Right ventricle myocardium inferior (tissue), 1 donor: ENCODE data around the gene MYL12B. TPM values are rescaled to one million over a fixed set of nuclear protein-coding genes. Genes with fewer than 3 reads are reported as not detected.
A peak's percentile ranks its signal among the peaks of the same experiment; 100 is the strongest.
"Not testable (repeated sequence)": the region's sequence is repeated elsewhere in the genome, so short reads cannot be mapped to it uniquely, and the experiment has no call there.

Experiments used
- ATAC-seq: fragments of 200-7000 bp; cut with Tn5 transposase; one replicate; pipeline ENCODE4 v1.9.1; 2020; ENCODE audit warnings: mild to moderate bottlenecking, moderate library complexity
- DNase-seq: peaks from one replicate; pipeline ENCODE4 v3.0.0; 2021; ENCODE audit errors: missing footprints
- intact Hi-C: fragments of 100-400 bp; cut with DNase I; formaldehyde crosslinking; loops from one replicate; pipeline ENCODE4 v1.11.0; 2022
- long read RNA-seq: library from polyadenylated mRNA; unstranded; transcript quantifications from one replicate; pipeline ENCODE4 v2.0.0, GENCODE V29; 2021
- total RNA-seq: library from RNA; stranded (reverse); fragmentation: NEBNext Ultra II Directional; extraction: Animal tissue kit (Norgen Biotek cat#: 25700); gene quantifications from one replicate; pipeline ENCODE4 v1.2.1, GENCODE V29; 2021
- donor health status: DM: no; HTN: yes; CAD: no; lungs with severe emphysema.

Gene MYL12B
- total RNA-seq: 180 TPM
- long read RNA-seq, transcript MYL12B-201 (4 exons, 1,210 nt): major isoform, 72 of 74 reads
- long read RNA-seq, partial matches to known transcripts: 1 of 74 reads
- long read RNA-seq, other reads (novel, unspliced or antisense): 0 of 74 reads

DNA sequence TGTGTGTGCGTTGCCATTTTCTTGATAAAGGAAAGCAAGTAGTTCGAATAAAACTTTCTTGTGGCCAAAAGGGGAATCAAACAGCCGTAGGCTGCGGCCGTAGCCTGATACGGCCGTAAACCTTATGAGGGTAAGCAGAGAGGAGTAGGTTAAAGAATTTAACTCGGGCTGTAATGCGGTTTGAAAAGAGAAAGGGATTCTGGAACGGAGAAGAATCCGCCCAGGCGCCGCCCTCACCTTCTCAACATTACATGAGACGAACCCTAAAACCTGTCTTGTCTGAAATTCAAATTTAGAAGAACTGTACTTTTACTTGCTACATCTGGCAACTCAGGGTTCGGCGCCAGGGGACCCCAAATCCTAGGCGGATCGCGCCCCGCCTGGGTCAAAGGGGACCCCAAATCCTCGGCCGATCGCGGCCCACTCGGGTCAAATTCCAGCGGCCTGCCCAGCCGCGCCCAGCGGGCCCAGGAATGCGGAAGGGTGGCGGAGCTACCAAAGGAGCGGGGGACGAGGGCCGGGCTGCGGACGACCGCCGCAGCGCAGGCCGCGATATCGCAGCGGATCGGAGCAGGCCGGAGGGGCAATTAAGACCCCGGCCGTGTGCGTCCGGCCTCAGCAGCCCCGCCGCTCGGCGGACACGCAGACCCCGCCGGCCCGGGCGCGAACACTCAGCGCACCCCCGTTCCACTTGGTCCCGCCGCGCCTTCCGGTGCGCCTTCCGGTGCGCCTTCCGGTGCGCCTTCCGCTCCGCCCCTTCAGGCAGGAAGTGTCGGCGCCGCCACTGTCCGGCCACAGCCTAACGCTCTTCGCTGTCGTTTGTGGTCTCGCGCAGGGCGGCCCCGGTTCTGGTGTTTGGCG is at the start of gene MYL12B:
MYL12B (plus strand) TSS at position 761 of the 861 bp plus-strand sequence. CDS start 10,766 bp downstream, outside the sequence.
- intact Hi-C loops: no loop called here
- DNase-seq (peak; percentile 94), ATAC-seq (peak; percentile 93)

DNA sequence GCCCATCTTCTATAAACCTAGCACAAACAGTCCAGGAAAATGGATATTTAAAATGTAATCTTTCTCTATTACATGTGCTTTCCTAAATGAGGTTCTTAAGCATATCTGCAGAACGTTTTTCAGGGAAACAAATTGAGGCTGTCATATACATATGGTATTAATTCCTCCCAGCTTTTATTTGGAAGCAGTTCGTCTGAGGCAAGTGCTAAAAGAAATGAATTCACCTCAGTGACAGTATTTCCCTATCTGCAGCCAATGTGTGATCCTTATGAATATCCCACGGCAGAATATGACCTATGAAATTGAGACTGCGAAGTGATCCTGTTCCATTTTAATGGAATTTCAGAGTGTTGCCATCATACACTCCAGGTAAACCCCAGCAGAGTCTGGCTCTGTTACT is 49.3 kb upstream of the MYL12B start:
- intact Hi-C loops: no loop called here
- ATAC-seq (no peak), DNase-seq (no peak)

DNA sequence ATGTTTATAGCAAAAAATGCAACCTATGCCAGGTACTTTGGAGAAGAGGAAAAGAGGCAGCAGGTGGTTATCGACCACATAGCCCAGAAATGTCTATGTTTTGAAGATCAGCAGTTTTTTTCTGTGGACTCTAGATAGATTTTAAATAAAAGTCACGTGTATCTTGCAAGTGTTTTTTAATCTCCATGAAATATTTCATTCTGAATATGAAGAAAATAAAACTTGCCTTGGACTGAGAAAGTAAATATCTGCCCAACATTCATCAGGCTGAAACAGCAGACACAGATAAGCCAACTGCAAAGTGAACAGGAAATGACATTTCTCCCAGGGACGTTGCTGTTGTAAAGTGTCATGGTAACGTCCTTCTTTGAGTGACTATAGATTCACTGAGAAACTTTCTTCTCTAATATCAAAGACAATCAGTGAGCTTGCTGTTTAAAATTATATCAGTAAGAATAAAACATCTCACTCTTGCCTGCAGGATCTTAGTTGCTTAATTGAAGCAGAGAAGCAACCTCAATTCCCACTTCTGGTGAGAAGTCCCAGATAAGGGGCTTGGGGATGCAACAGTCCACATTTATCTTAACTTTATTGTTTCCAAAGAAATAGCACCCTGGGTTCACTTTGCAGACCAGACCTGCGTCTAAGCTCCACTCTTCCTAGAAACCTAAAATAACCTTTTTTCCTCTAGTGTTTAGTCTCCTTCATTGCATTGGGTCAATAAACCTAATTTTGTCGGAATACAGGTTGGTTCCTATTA is 48.5 kb upstream of the MYL12B start:
- ATAC-seq (no peak), DNase-seq (no peak)
- intact Hi-C loops: no loop called here

DNA sequence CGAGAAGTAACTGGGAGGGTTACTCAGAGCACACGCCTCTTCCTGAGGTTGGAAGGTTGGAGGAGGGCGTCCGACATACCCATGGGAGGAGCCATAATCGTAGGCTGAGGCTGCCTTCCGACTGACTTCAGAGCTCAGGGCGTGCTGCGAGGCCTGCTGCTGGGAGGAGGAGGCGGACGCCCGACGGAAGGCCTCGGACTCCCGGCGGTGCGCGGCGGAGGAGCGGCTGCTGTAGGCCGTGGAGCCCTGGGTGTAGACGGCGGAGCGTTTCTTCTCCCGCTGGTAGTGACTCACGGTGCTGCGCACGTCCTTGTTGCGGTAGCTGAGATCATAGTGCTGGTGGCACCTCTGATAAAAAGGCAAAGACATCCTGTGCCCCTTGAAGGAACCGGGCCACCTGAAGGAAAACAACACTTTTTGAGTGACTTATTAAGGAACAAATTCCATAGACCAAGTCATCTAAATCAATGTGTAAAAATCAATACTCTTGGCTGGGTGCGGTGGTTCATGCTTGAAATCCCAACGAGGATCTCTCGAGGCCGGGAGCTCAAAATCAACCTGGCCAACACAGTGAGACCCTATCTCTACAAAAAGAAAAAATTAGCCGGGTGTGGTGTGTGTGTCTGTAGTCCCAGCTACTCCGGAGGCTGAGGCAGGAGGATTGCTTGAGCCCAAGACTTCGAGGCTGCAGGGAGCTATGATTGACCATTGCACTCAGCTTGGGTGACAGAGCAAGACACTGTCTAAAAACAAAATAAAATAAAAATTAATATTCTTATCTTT is 46.9 kb upstream of the MYL12B start:
- ATAC-seq (no peak), DNase-seq (no peak)
- intact Hi-C loops: no loop called here

DNA sequence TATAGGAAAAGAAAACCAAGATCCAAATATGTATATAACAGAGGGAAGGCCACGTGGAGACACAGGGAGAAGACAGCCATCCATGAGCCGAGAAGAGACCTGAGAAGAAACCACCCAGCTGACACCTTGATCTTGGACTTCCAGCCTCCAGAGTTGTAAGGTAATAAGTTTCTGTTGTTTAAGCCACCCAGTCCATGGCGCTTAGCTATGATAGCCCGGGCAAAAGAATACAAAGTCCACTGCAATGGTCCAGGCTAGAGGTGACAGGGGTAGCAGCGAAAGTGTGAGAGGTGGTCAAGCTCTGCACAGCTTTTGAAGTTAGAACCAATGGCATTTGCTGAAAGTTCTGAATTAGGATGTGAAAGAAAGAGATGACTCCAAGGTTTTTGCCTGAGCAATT is 44.9 kb upstream of the MYL12B start:
- no peak for DNase-seq
- intact Hi-C loops: no loop called here
- no peak for ATAC-seq

DNA sequence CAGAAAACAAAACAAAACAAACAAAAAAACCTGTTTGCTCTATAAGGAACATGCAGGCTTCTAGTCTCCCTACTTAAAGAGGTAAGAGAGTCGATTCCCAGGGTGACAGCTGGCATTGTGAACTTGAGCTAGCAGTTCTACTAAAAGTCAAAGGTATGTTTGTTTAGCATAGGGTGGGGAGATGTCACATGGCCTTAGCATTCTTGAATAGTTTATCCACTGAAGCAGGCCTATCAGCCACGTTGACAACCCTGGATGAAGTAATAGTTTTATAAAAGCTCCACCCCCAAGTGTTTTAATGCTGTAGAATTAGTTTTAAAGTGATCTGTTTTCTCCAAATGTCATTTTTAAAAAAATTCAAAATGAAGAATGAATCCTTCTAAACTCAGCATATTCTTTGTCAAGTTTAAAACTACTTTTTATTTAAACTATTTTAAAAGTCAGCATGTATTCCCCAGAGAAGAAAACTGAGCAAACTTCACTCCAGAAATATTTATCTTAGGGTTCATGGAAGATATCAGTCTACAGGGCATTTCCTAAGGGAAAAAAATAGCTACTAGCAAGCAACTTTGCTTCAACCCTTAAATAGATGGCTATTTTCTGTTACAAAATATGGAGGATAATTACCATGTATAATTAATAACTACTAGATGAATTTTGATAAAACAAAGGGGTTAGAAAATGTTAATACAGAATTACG is 43.8 kb upstream of the MYL12B start:
- DNase-seq (no peak), ATAC-seq (peak; percentile 58)
- intact Hi-C loops: loop anchor here (2.0 kb wide), 1 partner anchor 29 kb away; the partner anchor contains the start of gene MYL12A

DNA sequence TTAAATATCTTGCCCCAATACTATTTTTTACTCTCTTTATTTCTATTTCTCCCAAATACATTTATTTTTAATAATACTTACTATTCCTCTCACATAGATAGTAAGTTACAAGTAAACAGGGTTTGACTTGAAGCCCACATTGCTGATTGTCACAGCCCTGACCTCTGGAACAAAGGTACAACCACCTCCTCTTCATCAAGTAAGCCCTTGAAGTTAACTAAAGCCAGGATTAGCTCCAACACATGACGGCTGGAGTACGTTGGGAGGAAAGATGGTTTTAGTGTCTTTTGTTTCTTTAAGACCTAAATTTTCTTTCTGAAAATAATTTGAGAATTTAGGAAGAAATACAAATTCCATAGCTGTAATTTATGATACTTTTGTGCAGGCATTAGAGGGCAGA is 43.1 kb upstream of the MYL12B start:
- intact Hi-C loops: loop anchor here (2.0 kb wide), 1 partner anchor 28 kb away; the partner anchor contains the start of gene MYL12A
- ATAC-seq: no peak

DNA sequence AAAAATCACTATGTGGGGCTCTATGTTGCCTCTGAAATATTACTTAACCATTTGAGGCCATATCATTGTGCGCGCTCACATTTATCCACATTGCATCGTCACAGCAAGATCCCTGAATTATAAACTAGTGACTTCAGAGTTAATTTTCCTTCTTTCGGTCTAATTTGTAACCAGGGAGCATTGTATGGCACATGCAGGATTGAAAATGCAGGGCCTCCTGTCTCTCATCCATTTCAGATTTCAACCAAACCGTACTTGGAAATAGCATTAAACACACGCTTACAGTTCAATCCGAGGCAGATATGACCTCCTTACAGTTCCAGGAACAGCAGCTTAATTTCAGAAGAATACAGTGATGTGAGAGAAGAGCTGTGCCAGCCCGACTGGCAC is 42.7 kb upstream of the MYL12B start:
- intact Hi-C loops: loop anchor here (2.0 kb wide), 1 partner anchor 28 kb away; the partner anchor contains the start of gene MYL12A
- DNase-seq: no peak
- ATAC-seq: no peak

More for the DNA sequence above, 43.1 kb upstream of the MYL12B start:
- DNase-seq: no peak

DNA sequence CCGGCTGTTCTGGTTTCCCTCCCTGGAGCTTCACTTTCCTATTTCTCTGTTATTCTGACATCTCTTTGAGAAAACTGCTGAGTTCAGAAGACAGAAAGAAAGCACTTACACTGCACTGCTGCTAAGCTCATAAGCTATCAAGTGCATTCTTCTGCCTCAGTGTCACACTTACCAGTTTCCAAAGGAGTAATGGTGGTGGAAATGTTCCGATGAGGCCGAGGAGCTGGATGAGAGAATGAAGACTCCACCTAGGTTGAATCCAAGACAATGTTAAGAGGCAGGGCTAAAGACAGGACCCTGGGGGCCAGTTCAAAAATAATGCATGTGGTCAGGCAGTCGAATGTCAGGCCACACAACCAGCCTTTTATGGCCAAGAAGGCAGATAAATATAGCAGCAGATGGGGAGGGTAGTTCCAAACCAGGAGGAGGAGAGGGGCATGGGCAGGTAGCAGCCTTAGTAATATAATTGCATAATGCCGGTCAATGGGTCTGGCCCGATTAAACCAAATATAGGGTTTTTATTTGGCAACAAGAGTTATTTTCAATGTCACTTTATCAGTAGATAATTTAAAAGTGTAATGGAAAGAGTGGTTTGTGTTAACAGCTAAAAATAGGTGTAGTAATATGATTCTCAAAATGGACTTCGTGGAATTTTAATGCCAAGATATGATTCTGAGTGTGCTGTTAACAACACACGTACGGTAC is 42.1 kb upstream of the MYL12B start, which contains the start of gene MYOM1:
MYOM1 (minus strand) TSS at position 338 of the 705 bp plus-strand sequence. CDS start 4,745 bp downstream, outside the sequence.
- ATAC-seq (peak; percentile 80), DNase-seq (no peak)
- intact Hi-C loops: loop anchor here (2.0 kb wide), 1 partner anchor 27 kb away; the partner anchor contains the start of gene MYL12A

DNA sequence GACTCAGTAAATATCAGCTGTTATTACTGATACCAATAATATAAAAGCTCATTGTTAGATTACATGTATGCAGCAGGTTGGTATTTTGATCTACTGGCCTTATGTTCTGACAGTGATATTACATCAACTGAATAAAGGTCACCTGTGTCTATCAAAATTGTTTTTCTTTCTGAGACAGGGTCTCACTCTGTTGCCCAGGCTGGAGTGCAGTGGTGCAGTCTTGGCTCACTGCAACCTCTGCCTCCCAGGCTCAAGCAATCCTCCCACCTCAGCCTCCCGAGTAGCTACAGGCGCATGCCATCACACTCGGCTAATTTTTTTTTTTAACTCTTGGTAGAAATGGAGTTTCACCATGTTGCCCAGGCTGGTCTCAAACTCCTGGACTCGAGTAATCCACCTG is 41.1 kb upstream of the MYL12B start:
- DNase-seq, ATAC-seq, intact Hi-C loops: not testable (repeated sequence)

DNA sequence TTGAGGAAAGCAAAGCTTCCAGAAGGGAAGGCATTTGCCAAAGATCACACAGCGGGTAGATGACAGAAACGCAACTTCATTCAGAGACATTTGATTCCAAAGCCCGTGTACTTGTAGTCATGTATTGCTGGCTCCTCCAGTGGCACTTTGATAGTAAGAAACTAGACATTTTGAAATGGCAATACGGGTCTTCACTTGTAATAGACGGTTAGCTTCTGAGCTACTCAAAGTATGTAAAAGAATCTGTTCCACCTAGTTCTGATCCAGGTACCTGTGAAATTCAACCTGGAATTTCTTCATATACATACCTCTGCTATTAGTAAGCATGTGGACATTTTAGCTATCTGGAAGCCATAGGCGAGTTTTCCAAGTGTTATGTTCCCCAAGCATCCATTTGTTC is 40.4 kb upstream of the MYL12B start:
- intact Hi-C loops: no loop called here
- DNase-seq (no peak), ATAC-seq (no peak)

DNA sequence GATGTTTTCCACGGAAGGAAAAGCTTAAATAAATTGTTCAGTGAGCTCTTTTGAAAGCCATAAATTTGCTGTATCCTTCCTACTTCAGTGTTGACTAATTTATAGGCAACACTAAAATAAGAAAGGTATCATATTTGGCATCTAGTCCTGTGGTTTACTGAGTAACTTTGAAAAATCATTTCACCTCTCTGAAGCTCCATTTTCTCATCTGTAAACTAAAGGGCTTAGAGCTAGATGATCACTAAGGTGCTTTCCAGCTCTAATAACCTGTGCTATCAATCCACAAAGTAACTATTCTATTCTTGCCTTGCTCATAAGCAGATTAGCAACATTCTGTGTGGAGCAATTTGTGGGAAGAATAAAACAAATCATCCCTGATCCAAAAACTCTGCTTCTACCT is 38.6 kb upstream of the MYL12B start:
- intact Hi-C loops: no loop called here
- no peak for DNase-seq
- ATAC-seq: no peak

DNA sequence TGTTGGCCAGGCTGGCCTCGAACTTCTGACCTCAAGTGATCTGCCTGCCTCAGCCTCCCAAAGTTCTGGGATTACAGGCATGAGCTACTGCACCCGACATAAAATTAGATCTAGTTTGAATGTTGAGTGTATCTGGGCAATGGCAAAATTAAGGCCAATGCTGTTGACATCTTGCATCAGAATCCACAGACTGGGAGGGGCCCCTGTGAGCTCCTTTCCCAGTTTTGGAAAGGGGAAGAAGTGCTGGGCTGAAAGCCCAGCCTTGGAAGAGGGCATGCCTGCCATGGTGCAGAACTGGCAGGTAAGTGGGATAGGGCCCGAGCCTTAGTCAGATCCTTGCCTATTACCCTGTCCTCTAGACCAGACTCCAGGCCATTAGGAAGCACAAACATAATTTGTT is 37.7 kb upstream of the MYL12B start:
- ATAC-seq: peak; percentile 63
- no peak for DNase-seq
- intact Hi-C loops: no loop called here

DNA sequence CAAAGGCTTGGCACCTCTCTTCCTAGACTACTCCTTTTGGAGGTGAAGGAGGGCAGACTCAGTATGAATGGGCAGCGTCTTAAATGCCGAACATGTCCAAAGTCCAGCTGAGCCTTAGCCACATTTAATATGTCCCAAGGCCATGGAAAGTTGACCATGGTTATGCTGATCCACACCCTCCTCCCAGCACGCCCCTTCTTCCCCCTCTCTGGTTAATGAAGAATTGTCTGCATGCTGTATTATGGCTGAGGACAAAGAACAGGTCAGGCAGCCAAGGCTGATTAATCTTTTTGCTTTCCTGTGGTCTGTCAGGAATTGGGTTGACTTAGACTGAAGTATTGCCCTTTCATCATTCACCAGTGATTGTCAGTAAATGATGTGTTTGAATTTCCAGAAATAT is 36.3 kb upstream of the MYL12B start:
- DNase-seq (no peak), ATAC-seq (no peak)
- intact Hi-C loops: no loop called here

DNA sequence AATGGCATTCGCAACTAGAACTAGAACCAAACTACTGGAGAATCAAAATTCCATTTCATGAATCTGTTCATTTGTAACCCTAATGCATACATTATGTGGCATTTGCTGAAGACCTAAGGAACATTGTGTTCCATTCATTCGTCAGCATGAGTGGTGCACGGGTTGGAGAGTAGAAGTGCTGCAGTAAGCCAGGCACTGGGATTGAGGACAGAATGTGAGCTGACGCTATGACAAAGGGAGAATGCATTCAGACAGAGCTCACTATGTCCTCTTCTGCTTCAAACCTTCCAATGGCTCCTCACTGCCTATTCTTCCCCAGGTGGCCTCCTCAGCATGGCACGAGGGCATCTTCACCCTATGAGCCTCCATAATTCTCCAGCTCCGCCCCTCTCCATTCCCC is 35.9 kb upstream of the MYL12B start:
- peak; percentile 53 for ATAC-seq
- intact Hi-C loops: no loop called here
- no peak for DNase-seq

DNA sequence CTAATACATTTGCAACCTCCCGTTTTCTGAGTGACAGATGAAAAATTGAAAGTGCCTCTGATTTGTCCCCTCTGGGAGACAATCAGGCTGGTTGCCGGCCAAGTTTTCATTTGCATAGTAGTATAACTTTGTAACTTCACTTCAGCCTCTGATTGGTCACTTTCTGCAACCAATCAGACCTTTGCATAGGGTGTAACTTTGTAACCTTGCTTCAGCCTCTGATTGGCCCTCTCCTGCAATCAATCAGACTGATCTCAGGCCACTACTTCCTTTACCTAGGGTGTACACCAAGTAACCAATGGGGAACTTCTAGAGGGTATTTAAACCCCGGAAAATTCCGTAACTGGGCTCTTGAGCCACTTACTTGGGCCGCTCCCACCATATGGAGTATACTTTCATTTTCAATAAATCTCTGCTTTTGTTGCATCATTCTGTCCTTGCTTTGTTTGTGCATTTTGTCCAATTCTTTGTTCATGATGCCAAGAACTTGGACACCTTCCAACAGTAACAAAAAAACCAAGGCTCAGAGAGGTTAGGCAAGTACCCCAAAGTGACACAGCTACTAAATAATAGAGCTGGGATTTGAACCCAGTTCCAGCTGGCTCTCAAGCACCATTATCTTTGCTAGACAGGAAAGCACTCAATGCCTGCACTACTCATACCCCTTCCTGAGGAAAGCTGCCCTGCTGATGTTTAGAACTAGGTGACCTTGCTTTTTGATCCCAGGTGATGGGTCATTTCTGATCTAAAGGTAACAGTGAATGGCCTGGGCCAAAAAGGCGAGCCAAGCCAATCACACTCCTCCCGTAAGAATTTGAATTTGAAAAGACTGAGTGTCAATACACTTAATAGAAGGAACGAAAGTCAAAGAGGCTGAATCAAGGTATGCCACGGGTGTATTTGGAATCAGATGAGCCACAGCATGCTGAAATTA is 31.3 kb upstream of the MYL12B start:
- no peak for DNase-seq
- no peak for ATAC-seq
- intact Hi-C loops: no loop called here
